Duodenal mucosa (tissue), 2 donors: ENCODE data around the gene REXO1.
"Not testable (repeated sequence)": the region's sequence is repeated elsewhere in the genome, so short reads cannot be mapped to it uniquely, and the experiment has no call there.

ENCODE experiments used
- H3K27ac ChIP-seq: one replicate; pipeline ENCODE4 v1.7.0; 2013; ENCODE audit warnings: low read depth, low read length
- H3K27me3 ChIP-seq, 2 donors: one replicate each; pipeline ENCODE4 v1.7.0; 2013; ENCODE audit warnings: low read length in 2 of 2, control low read depth in 1 of 2; ENCODE audit not compliant: insufficient read depth in 2 of 2, control insufficient read depth in 1 of 2
- H3K36me3 ChIP-seq, 2 donors: one replicate each; pipeline ENCODE4 v1.7.0; 2013; ENCODE audit warnings: low read length in 2 of 2, control low read depth in 1 of 2; ENCODE audit not compliant: insufficient read depth in 2 of 2, control insufficient read depth in 1 of 2
- H3K4me1 ChIP-seq, 2 donors: one replicate each; pipeline ENCODE4 v1.7.0; 2013; ENCODE audit warnings: low read length in 2 of 2, control low read depth in 1 of 2; ENCODE audit not compliant: insufficient read depth in 2 of 2, control insufficient read depth in 1 of 2
- H3K4me3 ChIP-seq, 2 donors: one replicate each; pipeline ENCODE4 v1.7.0; 2013; ENCODE audit warnings: low read length in 2 of 2, low read depth in 1 of 2
- H3K9ac ChIP-seq, 2 donors: one replicate each; pipeline ENCODE4 v1.7.0; 2013; ENCODE audit warnings: low read length in 2 of 2, low read depth in 1 of 2
- H3K9me3 ChIP-seq, 2 donors: one replicate each; pipeline ENCODE4 v1.7.0; 2013; ENCODE audit warnings: low read length in 2 of 2, control low read depth in 1 of 2; ENCODE audit not compliant: control insufficient read depth in 1 of 2

Gene REXO1

DNA sequence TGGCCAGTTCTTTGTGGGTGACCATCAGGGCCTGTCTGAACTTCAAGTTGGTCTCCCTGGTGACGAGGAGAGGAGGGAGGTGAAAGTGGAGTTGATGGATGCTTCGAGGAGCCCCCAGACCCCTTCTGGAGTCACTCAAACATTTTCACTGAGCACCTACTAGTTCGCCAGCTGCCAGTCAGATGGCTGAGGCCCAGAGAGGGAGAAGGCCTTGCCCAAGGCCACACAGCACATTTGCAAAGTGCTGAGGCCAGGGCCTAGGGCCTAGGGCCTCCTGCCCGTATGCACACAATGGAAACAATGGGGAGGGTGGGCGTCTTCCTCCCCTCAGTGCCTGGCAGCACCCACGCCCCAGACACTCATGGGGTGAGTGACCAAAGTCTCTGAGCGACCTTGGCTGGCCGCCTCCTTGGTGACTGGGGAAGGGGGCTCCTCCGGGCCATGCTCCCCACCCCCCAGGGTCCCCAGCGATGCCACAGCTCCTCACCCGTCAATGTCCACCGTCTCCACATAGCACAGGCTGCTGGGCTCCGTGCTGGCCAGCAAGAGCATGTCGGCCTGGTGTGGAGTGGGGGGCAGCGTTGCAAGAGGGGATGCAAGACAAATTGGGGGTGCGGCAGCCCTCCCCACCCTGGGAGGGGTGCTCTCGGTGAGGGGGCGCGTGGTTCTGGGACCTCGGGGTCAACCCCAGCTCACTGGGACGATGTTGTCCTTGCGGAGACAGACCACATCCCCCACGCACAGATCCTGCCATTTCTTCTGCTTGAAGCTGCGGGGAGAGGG, 42.7 kb downstream of the REXO1 start:
- H3K27me3 ChIP-seq, result peaks cover 0 to 5% of the 10 kb centered on the region in 2 donors
- H3K9ac ChIP-seq, result no peak overlapping the region
- no peak overlapping the region for H3K27ac ChIP-seq
- no peak overlapping the region for H3K4me3 ChIP-seq
- no peaks in the 10 kb centered on the region for H3K4me1 ChIP-seq
- no peaks in the 10 kb centered on the region for H3K9me3 ChIP-seq
- H3K36me3 ChIP-seq, result no peaks in the 10 kb centered on the region

DNA sequence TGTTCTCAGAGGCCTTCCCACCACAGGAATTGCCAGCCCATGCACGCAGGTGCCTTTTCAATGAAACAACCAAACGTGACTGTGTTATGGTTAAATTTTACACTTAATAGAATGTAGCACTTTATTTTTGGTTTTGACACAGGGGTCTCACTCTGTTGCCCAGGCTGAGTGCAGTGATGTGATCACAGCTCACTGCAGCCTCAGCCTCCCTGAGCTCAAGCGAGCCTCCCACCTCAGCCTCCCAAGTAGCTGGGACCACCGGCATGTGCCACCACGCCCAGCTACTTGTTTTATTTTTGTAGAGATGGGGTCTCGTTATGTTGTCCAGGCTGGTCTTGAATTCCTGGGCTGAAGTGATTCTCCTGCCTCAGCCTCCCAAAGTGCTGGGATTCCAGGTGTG, 43.4 kb downstream of the REXO1 start:
- H3K36me3 ChIP-seq, result no peaks in the 10 kb centered on the region
- no peak overlapping the region for H3K27ac ChIP-seq
- no peak overlapping the region for H3K4me3 ChIP-seq
- no peaks in the 10 kb centered on the region for H3K9me3 ChIP-seq
- peaks cover 0 to 5% of the 10 kb centered on the region in 2 donors for H3K27me3 ChIP-seq
- no peak overlapping the region for H3K9ac ChIP-seq
- no peaks in the 10 kb centered on the region for H3K4me1 ChIP-seq

DNA sequence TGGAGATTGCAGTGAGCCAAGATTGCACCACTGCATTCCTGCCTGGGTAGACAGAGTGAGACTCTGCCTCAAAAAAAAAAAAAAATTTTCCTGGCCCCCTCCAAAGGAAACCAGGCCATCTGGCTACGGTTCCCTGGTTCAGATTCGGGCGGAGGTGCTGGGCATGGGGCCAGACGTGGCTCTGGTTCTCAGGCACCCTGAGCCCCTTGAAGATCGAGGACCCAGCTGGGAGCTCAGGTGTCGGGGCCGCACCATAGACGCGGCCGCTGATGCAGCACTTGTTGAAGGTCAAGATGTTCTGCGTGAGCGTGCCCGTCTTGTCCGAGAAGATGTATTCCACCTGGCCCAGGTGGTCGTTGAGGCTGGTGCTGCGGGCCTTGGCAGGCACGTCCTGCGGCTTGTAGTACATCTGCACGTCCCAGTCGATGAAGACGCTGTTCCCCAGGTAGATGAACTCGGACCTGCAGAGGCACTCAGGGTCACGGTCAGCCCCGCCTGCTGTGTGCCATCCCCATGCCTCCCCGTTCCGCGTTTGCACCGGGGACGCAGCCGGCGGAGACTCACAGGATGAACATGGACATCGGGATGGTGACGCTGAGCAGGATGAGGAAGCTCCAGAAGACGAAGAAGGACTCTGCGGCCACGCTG, 48.5 kb downstream of the REXO1 start:
- H3K36me3 ChIP-seq, result no peaks in the 10 kb centered on the region
- no peak overlapping the region for H3K9ac ChIP-seq
- H3K27ac ChIP-seq, result no peak overlapping the region
- no peak overlapping the region for H3K4me3 ChIP-seq
- H3K9me3 ChIP-seq, result no peaks in the 10 kb centered on the region
- H3K4me1 ChIP-seq, result peaks cover 4 to 5% of the 10 kb centered on the region in 2 donors
- peaks cover 8 to 9% of the 10 kb centered on the region in 2 donors for H3K27me3 ChIP-seq

DNA sequence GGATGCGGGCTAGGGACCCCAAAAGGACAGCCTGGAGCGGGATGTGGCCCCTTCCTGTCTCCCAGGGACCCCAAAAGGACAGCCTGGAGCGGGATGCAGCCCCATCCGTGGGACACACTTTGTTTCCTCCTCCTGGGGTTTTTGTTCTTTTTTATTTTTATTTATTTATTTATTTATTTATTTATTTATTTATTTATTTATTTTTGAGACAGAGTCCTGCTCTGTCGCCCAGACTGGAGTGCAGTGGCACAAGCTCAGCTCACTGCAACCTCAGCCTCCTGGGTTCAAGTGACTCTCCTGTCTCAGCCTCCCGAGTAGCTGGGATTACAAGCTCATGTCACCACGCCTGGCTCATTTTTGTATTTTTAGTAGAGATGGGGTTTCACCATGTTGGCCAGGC, 51.0 kb downstream of the REXO1 start:
- H3K27ac ChIP-seq, H3K4me1 ChIP-seq, H3K36me3 ChIP-seq, H3K9ac ChIP-seq, H3K9me3 ChIP-seq, H3K4me3 ChIP-seq: not testable (repeated sequence)
- peaks cover 8 to 14% of the 10 kb centered on the region in 2 donors for H3K27me3 ChIP-seq

DNA sequence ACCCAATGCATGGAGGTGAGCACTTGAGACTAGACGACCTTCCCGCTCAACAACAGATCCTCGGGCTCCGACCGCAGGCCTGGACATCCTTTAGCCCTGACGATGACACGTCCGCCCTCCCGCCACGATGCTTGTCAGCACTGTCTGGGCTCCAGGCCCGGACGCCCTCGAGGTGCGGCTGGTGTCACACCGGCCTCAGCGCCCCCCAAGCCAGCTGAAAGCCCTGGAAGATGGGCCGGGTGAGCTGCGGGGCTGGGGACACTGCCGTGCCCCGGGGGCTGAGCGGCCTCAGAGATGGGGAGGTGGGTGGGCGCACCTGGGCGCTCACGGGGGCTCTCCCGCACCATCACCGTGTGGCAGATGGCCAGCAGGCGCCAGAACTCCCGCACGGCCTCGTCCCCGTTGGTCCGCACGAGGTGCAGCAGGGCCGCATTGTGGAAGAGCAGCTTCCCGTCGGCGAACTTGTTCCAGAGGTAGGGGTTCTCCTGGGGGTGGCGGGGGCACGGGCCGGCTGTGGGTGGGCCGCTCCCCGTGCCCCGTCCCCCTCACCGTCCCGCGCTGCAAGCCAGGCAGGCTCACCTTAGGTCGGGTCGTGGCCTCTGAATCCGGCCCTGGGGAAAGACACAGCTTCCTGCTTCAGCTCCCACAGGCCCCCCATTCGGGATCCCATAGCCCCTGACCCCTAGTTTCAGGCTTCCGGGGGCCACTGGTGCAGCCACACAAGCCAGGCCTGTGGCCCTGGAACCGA, 51.7 kb downstream of the REXO1 start:
- no peaks in the 10 kb centered on the region for H3K36me3 ChIP-seq
- H3K4me3 ChIP-seq, result no peak overlapping the region
- H3K27me3 ChIP-seq, result peaks cover 8 to 14% of the 10 kb centered on the region in 2 donors
- peaks cover 4 to 5% of the 10 kb centered on the region in 2 donors for H3K4me1 ChIP-seq
- no peak overlapping the region for H3K9ac ChIP-seq
- H3K9me3 ChIP-seq, result no peaks in the 10 kb centered on the region
- H3K27ac ChIP-seq, result no peak overlapping the region

DNA sequence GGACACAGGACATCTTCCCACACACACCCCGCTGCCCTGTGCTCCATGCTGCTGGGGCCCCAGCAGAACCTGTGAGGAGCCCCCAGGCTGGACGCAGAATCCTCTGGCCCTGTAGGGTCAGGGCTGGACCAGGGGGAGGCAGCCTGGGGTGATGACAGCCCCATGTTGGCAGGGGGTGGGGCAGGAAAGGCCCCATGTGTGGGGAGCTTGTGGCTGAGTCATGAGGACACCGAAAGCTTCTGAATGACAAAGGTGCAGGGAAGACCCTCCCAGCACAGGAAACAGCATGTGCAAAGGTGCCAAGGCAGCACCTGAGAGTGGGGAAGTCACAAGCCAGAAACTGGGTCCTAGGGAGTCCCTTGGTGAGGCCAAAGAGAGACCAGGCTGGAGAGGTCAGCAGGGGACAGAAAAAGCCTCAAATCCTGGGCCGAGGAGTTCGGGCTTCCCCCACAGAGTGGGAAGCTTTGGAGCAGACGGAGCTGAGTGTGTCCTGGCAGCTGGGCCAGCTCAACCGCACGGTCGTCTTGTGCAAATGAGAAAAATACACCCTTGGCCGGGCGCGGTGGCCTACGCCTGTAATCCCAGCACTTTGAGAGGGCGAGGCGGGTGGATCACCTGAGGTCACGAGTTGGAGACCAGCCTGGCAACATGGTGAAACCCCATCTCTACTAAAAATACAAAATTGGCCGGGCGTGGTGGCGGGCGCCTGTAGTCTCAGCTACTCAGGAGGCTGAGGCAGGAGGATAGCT, 53.7 kb downstream of the REXO1 start:
- Histone ChIP-seq H3K4me3 (no peak overlapping the region), H3K27ac (no peak overlapping the region), H3K27me3 (peaks cover 8 to 14% of the 10 kb centered on the region in 2 donors), H3K36me3 (no peaks in the 10 kb centered on the region), H3K9me3 (no peaks in the 10 kb centered on the region), H3K9ac (no peak overlapping the region), H3K4me1 (peaks cover 4 to 5% of the 10 kb centered on the region in 2 donors)

DNA sequence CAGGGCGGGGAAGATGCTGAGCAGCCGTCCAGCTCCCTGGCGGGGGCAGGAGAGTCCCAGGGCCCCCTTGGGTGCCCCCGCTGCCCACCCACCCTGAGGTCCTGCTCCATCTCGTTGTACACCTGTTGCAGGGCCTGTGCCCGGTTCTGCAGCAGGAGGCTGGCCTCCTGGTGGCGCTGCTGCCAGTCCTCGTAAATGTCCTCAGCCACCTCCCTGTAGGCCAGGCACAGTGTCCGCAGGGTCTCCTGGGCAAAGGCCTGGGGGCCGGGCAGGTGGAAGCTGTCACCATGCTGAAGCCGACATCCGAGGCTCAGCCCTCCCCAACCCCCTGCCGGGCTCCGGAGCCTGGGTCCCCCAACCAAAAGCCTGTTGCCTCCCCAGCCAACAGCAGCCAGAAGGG, 56.4 kb downstream of the REXO1 start:
- Histone ChIP-seq H3K36me3 (no peaks in the 10 kb centered on the region), H3K9ac (no peak overlapping the region), H3K4me3 (no peak overlapping the region), H3K9me3 (no peaks in the 10 kb centered on the region), H3K4me1 (peaks cover 5 to 8% of the 10 kb centered on the region in 2 donors), H3K27ac (no peak overlapping the region), H3K27me3 (peaks cover 11 to 17% of the 10 kb centered on the region in 2 donors)

DNA sequence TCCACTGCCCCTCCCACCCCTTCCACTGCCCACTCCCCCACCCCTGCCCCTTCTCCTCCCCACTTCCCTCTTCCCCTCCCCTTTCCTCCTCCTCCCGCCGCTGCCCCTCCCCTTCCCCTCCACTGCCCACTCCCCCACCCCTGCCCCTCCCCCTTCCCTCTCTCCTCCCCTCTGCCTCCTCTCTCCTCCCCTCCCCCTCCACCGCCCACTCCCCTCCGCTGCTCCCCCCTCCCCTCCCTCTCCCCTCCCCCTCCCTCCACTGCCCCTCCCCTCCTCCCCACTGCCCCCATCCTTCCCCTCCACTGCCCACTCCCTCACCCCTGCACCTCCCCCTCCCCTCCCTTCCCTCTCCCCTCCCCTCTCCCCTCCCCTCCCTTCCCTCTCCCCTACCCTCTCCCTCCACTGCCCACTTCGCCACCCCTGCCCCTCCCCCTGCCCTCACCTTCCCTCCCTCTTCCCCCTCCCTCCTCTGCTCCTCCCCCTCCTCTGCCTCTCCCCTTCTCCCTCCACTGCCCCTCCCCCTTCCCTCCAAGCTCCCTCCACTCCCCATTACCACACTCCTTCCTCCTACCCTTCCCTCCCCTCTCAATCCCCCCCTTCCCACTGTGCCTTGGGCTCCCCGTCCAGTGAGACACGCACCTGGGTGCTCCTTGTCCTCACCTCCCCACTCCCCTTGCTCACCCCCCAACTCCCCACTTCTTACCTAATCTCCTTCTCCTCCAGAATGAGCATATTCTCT, 58.1 kb downstream of the REXO1 start:
- Histone ChIP-seq H3K9ac (no peak overlapping the region), H3K27ac (no peak overlapping the region), H3K4me1 (peaks cover 0 to 4% of the 10 kb centered on the region in 2 donors), H3K27me3 (peaks cover 3 to 8% of the 10 kb centered on the region in 2 donors), H3K4me3 (no peak overlapping the region), H3K36me3 (no peaks in the 10 kb centered on the region), H3K9me3 (no peaks in the 10 kb centered on the region)

DNA sequence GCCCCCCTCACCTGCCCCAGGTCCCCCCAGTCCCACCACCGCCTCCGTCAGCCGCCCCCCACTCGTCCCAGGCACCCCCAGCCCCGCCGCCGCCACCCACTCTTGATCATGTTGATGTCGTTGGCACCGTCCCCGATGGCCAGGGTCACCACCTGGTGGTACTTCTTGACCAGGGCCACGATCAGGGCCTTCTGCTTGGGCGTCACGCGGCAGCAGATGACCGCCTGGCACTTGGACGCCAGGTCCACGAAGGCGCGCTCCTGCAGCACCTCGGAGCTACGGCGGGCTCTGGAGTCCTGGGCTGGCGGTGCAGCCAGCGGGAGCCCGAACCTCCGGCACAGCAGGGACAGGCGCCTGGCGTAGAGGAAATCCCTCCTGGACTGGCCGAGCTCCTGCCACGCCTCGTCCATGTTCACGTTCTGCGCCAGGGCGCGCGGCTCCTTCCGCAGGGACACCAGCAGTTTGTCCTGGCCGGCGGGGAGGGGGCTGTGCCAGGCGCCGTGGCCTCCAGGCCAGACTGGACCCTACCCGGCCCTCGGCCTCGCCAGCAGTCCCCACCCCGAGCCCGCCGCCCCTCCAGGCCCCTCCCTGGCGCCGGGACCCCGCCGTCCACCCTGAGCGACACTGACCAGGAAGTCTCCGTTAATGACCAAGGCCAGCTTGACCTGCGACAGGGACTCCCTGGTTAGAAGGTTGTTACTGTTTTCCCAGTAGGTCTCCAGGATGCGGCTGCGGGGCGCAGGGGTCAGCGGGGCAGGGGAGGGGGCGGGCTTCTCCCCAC, 58.8 kb downstream of the REXO1 start:
- Histone ChIP-seq H3K27ac (no peak overlapping the region), H3K4me3 (no peak overlapping the region)

More for the DNA sequence above, 58.8 kb downstream of the REXO1 start:
- no peak overlapping the region for H3K9ac ChIP-seq
- H3K4me1 ChIP-seq, result peaks cover 0 to 4% of the 10 kb centered on the region in 2 donors
- no peaks in the 10 kb centered on the region for H3K36me3 ChIP-seq
- H3K27me3 ChIP-seq, result peaks cover 3 to 7% of the 10 kb centered on the region in 2 donors
- H3K9me3 ChIP-seq, result no peaks in the 10 kb centered on the region
